PC-9 (cell line): ENCODE measurements around the gene DYRK3. TPM values are rescaled to one million over a fixed set of nuclear protein-coding genes. Genes with fewer than 3 reads are reported as not detected.
A peak's percentile ranks its signal among the peaks of the same experiment; 100 is the strongest.

Experiments
- Bru-seq: library from RNA; stranded (reverse); fragments of 400-500 nt; gene quantifications from one replicate; lab custom pipeline; 2021; lab: Mats Ljungman, UMichigan
- BruChase-seq, 2 experiments: library from RNA; stranded (reverse); fragments of 400-500 nt; gene quantifications; one replicate each; lab custom pipeline; 2021; lab: Mats Ljungman, UMichigan
- BruUV-seq: library from RNA; stranded (reverse); fragments of 400-500 nt; replicated peaks from 2 replicates; lab custom pipeline; 2021; lab: Mats Ljungman, UMichigan
- CTCF ChIA-PET: fragments of 300-600 bp; sonication (Branson Sonifier 250); formaldehyde crosslinking; loops from one replicate; lab custom pipeline; 2022; ENCODE audit warnings: antibody characterized with exemption; lab: Charles Lee
- POLR2A ChIA-PET: fragments of 300-600 bp; sonication (Branson Sonifier 250); formaldehyde crosslinking; loops from one replicate; lab custom pipeline; 2022; ENCODE audit warnings: antibody characterized with exemption; ENCODE audit not compliant: unreplicated experiment; lab: Charles Lee
- DNase-seq, 2 experiments: peaks; one replicate each; pipeline versions ENCODE4 v3.0.0 to v3.0.0-alpha.2; 2015 to 2022; ENCODE audit warnings: mixed read lengths in 1 of 2
- H2AFZ ChIP-seq: fragments of 200-600 bp; sonication (generic); 2 replicates; pipeline ENCODE4 v1.8.1; 2017; ENCODE audit warnings: antibody characterized with exemption
- H3F3A ChIP-seq: fragments of 200-600 bp; sonication (generic); 2 replicates; pipeline ENCODE4 v1.8.1; 2017; ENCODE audit warnings: antibody characterized with exemption, mild to moderate bottlenecking, low read depth; ENCODE audit not compliant: insufficient read depth
- H3K27ac ChIP-seq: fragments of 200-600 bp; sonication (generic); 2 replicates; pipeline ENCODE4 v1.6.1; 2016; ENCODE audit warnings: mixed run types
- H3K27me3 ChIP-seq: fragments of 200-600 bp; sonication (generic); 2 replicates; pipeline ENCODE4 v1.6.1; 2016; ENCODE audit warnings: low read depth, mixed run types; ENCODE audit not compliant: insufficient read depth
- H3K36me3 ChIP-seq: fragments of 200-600 bp; sonication (generic); 2 replicates; pipeline ENCODE4 v1.6.1; 2016; ENCODE audit warnings: low read depth, mixed run types
- H3K4me1 ChIP-seq: fragments of 200-600 bp; sonication (generic); replicated peaks from 2 replicates; pipeline ENCODE4 v1.6.1; 2016; ENCODE audit warnings: mixed run types; ENCODE audit not compliant: insufficient read depth
- H3K4me2 ChIP-seq: fragments of 200-600 bp; sonication (generic); 2 replicates; pipeline ENCODE4 v1.6.1; 2017; ENCODE audit warnings: mixed run types
- H3K4me3 ChIP-seq: fragments of 200-600 bp; sonication (generic); 2 replicates; pipeline ENCODE4 v1.6.1; 2016; ENCODE audit warnings: mixed run types
- H3K79me2 ChIP-seq: fragments of 200-600 bp; sonication (generic); 2 replicates; pipeline ENCODE4 v1.6.1; 2017; ENCODE audit warnings: low read depth, mixed run types
- H3K9me2 ChIP-seq: fragments of 200-600 bp; sonication (generic); 2 replicates; pipeline ENCODE4 v1.8.1; 2017; ENCODE audit warnings: mild to moderate bottlenecking; ENCODE audit not compliant: insufficient read depth
- H3K9me3 ChIP-seq: fragments of 200-600 bp; sonication (generic); 2 replicates; pipeline ENCODE4 v1.8.1; 2016; ENCODE audit warnings: low read depth; ENCODE audit not compliant: insufficient read depth
- H4K20me1 ChIP-seq: fragments of 200-600 bp; sonication (generic); 2 replicates; pipeline ENCODE4 v1.8.1; 2017; ENCODE audit not compliant: insufficient read depth
- EZH2 ChIP-seq: fragments of 200-600 bp; sonication (generic); IDR thresholded peaks from 2 replicates; pipeline ENCODE4 v1.8.0; 2017; ENCODE audit warnings: antibody characterized with exemption, low read depth
- intact Hi-C: fragments of 100-400 bp; cut with micrococcal nuclease; formaldehyde crosslinking; loops from one replicate; pipeline ENCODE4 v1.10.0; 2022; ENCODE audit not compliant: unreplicated experiment
- long read RNA-seq: library from polyadenylated mRNA; stranded (forward); transcript quantifications from one replicate; pipeline ENCODE4 v2.0.0, GENCODE V29; 2022
- total RNA-seq: library from RNA; stranded (reverse); gene quantifications from 2 replicates; pipeline ENCODE4 v1.2.3, GENCODE V29; 2021
- TF ChIP-seq, protein P1 (sequence below): fragments of 200-600 bp; sonication (generic); conservative IDR thresholded peaks from 2 replicates; pipeline ENCODE4 v1.6.1; 2017; ENCODE audit warnings: mixed run types, antibody characterized with exemption, mild to moderate bottlenecking, moderate library complexity

Gene DYRK3
- total RNA-seq: 3.3 and 3.9 TPM in 2 replicates
- percentile 45 among the genes with signal in this experiment for Bru-seq, nascent RNA
- percentile 49 among the genes with signal in this experiment for BruChase-seq, experiment 1, labeled RNA remaining after a 2-hour chase
- BruChase-seq, experiment 2, labeled RNA remaining after a 6-hour chase: percentile 49 among the genes with signal in this experiment
- long read RNA-seq, partial matches to known transcripts: 0 of 1 reads
- long read RNA-seq, other reads (novel, unspliced or antisense): 0 of 1 reads

DNA sequence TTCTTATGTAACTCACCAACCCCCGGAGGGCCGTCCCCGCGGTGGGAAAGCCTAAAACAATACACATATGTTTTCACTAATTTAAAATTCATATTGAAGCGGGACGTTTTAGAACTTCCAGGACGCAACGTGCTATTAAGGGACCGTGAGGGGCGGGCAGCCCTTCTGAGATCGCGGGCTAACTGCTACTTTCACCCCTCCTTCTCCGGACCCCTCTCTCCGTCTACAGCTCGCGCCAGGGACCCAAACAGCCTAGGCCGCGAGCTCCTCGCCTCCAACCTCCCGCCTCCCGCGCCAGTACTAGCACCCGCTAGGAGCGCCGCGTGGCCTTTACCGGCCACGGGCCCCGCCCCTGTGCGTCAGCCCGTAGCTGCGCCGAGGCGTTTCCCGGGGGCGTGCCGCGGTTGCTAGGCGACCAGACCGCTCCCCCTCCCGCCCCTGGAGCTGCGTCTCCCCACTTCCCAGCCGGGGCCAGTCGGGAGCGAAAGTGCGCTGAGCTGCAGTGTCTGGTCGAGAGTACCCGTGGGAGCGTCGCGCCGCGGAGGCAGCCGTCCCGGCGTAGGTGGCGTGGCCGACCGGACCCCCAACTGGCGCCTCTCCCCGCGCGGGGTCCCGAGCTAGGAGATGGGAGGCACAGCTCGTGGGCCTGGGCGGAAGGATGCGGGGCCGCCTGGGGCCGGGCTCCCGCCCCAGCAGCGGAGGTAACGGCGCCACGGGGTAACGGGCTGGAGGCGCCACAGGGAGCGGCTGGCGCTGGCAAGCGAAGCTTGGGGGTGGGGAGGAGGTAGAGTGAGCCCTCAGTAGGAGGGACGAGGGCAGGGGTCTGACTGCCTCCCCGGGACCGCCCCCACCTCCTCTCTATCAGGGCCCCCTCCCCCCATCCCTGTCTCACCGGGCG is at the start of gene DYRK3:
Gene DYRK3 (plus strand): TSS at position 457 of the 898 bp plus-strand sequence. CDS start 168 bp downstream, at position 625.
- Histone ChIP-seq H2AFZ (peak within 1 kb of the TSS; percentile 94), H3K27me3 (no peaks in the 10 kb centered on the region), H3K9me3 (no peaks in the 10 kb centered on the region), H3K79me2 (no peaks in the 10 kb centered on the region), H3K36me3 (no peaks in the 10 kb centered on the region), H3K4me3 (peak within 1 kb of the TSS; percentile 80), H3K9me2 (no peaks in the 10 kb centered on the region), H3K4me1 (peaks cover 10% of the 10 kb centered on the region), H3F3A (peaks cover 13% of the 10 kb centered on the region; the same call in 1 of the 2 replicates), H3K4me2 (peak within 1 kb of the TSS; percentile 93), H3K27ac (no peak within 1 kb of the TSS), H4K20me1 (no peaks in the 10 kb centered on the region)
- intact Hi-C loops: loop anchor here (2.0 to 10.0 kb wide), 4 partner anchors 92 to 419 kb away; partner anchors contain the start of genes PFKFB2 and YOD1
- CTCF ChIA-PET: interaction anchor here (0.6 to 2.0 kb wide), 11 partner anchors 10 to 1329 kb away, joined by 3 to 12 read pairs (median 5); partner anchors contain the start of genes EIF2D and PFKFB2
- POLR2A ChIA-PET: interaction anchor here (0.5 to 1.1 kb wide), 5 partner anchors 54 to 444 kb away, joined by 3 to 4 read pairs (median 3); partner anchors contain the start of gene C1orf116
- TF ChIP-seq EZH2: no peak
- TF ChIP-seq, protein P1, sequence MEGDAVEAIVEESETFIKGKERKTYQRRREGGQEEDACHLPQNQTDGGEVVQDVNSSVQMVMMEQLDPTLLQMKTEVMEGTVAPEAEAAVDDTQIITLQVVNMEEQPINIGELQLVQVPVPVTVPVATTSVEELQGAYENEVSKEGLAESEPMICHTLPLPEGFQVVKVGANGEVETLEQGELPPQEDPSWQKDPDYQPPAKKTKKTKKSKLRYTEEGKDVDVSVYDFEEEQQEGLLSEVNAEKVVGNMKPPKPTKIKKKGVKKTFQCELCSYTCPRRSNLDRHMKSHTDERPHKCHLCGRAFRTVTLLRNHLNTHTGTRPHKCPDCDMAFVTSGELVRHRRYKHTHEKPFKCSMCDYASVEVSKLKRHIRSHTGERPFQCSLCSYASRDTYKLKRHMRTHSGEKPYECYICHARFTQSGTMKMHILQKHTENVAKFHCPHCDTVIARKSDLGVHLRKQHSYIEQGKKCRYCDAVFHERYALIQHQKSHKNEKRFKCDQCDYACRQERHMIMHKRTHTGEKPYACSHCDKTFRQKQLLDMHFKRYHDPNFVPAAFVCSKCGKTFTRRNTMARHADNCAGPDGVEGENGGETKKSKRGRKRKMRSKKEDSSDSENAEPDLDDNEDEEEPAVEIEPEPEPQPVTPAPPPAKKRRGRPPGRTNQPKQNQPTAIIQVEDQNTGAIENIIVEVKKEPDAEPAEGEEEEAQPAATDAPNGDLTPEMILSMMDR: no peak
- BruUV-seq: no TSS peak
- peak; percentile 64 to 95 for DNase-seq

DNA sequence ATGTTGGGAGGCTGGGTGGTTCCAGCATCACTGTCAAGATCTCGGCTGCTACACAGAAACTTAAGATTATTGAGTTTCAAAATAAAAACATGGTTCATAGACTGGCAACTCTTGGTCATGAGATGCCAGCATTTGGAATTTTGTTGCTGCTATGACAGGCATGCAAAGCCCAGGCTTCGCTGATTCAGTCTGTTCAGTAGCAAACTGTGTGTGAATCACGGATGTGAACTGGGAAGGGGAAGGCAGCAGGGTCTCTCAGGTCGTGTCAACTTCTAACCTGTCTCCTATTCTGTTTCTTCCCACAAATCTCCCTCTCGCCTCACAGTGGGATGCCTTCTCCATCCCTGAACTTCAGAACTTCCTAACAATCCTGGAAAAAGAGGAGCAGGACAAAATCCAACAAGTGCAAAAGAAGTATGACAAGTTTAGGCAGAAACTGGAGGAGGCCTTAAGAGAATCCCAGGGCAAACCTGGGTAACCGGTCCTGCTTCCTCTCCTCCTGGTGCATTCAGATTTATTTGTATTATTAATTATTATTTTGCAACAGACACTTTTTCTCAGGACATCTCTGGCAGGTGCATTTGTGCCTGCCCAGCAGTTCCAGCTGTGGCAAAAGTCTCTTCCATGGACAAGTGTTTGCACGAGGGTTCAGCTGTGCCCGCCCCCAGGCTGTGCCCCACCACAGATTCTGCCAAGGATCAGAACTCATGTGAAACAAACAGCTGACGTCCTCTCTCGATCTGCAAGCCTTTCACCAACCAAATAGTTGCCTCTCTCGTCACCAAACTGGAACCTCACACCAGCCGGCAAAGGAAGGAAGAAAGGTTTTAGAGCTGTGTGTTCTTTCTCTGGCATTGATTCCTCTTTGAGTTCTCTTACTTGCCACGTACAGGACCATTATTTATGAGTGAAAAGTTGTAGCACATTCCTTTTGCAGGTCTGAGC is 48.6 kb upstream of the DYRK3 start:
- Histone ChIP-seq H2AFZ (no peak overlapping the region), H3K9me2 (no peaks in the 10 kb centered on the region), H3K4me2 (peak overlapping the region; percentile 23), H3K4me3 (no peak overlapping the region), H3K36me3 (0 out of 2 replicates have a peak, but pooled peaks cover 6% of the 10 kb centered on the region), H3F3A (peaks cover 20% of the 10 kb centered on the region), H3K27ac (peak overlapping the region; percentile 44), H3K4me1 (peaks cover 35% of the 10 kb centered on the region), H3K27me3 (no peaks in the 10 kb centered on the region), H3K9me3 (no peaks in the 10 kb centered on the region), H4K20me1 (no peaks in the 10 kb centered on the region), H3K79me2 (no peaks in the 10 kb centered on the region)
- peak; percentile 50 to 57 for DNase-seq
- ChIA-PET CTCF (interaction anchor here (0.8 kb wide), 1 partner anchor 26 kb away, joined by 4 read pairs; the partner anchor contains the start of gene EIF2D), POLR2A (no interaction called here)
- intact Hi-C loops: no loop called here
- no TSS peak for BruUV-seq
- TF ChIP-seq, protein P1: no peak
- no peak for TF ChIP-seq EZH2
